ENCODE results near the gene ADAMTSL1. TPM values are rescaled to one million over a fixed set of nuclear protein-coding genes. Genes with fewer than 3 reads are reported as not detected.

The ADAMTSL1 gene
- total RNA-seq, 1 experiment from 2014 or later: 1.2 TPM

DNA sequence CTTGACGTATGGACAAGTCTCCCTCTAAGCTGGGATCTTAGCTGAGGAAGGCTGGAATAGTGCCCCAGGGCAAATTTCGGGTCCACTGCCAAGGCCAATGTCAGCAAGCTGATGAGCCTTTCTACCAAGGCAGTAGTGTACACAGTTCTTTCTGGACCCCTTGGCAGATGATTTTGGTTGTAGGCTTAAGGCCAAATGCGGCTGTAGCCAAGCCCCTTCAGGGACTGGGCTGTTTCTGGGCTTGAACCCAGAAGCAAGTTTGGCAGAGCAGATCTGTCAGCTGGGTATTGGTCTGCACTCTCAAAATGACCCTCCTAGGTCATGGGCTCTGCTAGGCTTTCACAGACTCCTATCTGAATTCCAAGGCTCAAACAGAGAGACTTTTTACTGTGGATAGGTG lies 121.6 kb downstream of the ADAMTSL1 start:
- no peak overlapping the region for H2BK12ac ChIP-seq (ENCODE audit: insufficient read length, low read depth, low read length)
- no peak overlapping the region for H2BK20ac ChIP-seq (ENCODE audit: low read depth, low read length, poor library complexity, severe bottlenecking)
- no peak overlapping the region for H3K56ac ChIP-seq (ENCODE audit: insufficient read length, low read depth, low read length)
- H3K9ac ChIP-seq (ENCODE audit: extremely low read depth, insufficient read length, low read length): no peak overlapping the region
- H4K8ac ChIP-seq (replicated peaks; ENCODE audit: insufficient read length, low read depth, low read length): no peak overlapping the region
- Mint-ChIP-seq H3K36me3 (ENCODE audit: insufficient read depth in 1 of 3, low read depth in 3 of 3) (peaks cover 3 to 13% (median 7%) of the 10 kb centered on the region in 3 experiments; a peak in 6 of 7 replicates), H3K9me3 (peaks cover 11 to 15% of the 10 kb centered on the region in 2 experiments), H3K4me3 (no peak overlapping the region), H3K27me3 (ENCODE audit: low read depth) (no peaks in the 10 kb centered on the region; the same call in 1 of the 2 replicates), H3K4me1 (no peaks in the 10 kb centered on the region), H3K27ac (no peak overlapping the region)
- no peak overlapping the region for H2AK5ac ChIP-seq (ENCODE audit: insufficient read length, low read length)
- H4K91ac ChIP-seq (ENCODE audit: insufficient read length, low read depth, low read length): no peak overlapping the region
- no CpG with 5 or more reads among the region's 3 CpGs for WGBS (ENCODE audit: extremely low coverage, insufficient read length, low lambda C conversion rate)
- no peak overlapping the region for H2BK120ac ChIP-seq (ENCODE audit: low read depth, low read length, poor library complexity, severe bottlenecking)
- no peak overlapping the region for H2BK5ac ChIP-seq (ENCODE audit: insufficient read length, low read length)
- no peaks in the 10 kb centered on the region for H3K23me2 ChIP-seq (ENCODE audit: insufficient read length, low read depth, low read length, poor library complexity, severe bottlenecking)
- H3K79me1 ChIP-seq (ENCODE audit: insufficient read depth, low read depth, low read length, poor library complexity, severe bottlenecking): no peaks in the 10 kb centered on the region
- H3K9me3 ChIP-seq (ENCODE audit: control insufficient read depth, low read depth, low read length): no peaks in the 10 kb centered on the region
- no peak overlapping the region for H3K14ac ChIP-seq (ENCODE audit: insufficient read depth, low read length)
- H3K23ac ChIP-seq (ENCODE audit: insufficient read length, low read depth, low read length): no peak overlapping the region
- H3K27me3 ChIP-seq (ENCODE audit: insufficient read depth, low read length): no peaks in the 10 kb centered on the region
- no peak overlapping the region for H3K18ac ChIP-seq (ENCODE audit: insufficient read length, low read depth, low read length)
- TF ChIP-seq, protein P1, sequence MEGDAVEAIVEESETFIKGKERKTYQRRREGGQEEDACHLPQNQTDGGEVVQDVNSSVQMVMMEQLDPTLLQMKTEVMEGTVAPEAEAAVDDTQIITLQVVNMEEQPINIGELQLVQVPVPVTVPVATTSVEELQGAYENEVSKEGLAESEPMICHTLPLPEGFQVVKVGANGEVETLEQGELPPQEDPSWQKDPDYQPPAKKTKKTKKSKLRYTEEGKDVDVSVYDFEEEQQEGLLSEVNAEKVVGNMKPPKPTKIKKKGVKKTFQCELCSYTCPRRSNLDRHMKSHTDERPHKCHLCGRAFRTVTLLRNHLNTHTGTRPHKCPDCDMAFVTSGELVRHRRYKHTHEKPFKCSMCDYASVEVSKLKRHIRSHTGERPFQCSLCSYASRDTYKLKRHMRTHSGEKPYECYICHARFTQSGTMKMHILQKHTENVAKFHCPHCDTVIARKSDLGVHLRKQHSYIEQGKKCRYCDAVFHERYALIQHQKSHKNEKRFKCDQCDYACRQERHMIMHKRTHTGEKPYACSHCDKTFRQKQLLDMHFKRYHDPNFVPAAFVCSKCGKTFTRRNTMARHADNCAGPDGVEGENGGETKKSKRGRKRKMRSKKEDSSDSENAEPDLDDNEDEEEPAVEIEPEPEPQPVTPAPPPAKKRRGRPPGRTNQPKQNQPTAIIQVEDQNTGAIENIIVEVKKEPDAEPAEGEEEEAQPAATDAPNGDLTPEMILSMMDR (conservative IDR thresholded peaks at IDR 0.05): no peak
- H4K5ac ChIP-seq (ENCODE audit: insufficient read length, low read depth, low read length): no peak overlapping the region
- no peak overlapping the region for H2AFZ ChIP-seq (ENCODE audit: low read length)
- H3K4me1 ChIP-seq (ENCODE audit: insufficient read depth, low read length): no peaks in the 10 kb centered on the region
- H3K4ac ChIP-seq (ENCODE audit: low read depth, low read length): no peak overlapping the region
- H3K79me2 ChIP-seq (ENCODE audit: insufficient read depth, low read length): no peaks in the 10 kb centered on the region
- DNase-seq: no peak
- no peak overlapping the region for H3T11ph ChIP-seq (ENCODE audit: low read length)
- H3K27ac ChIP-seq (ENCODE audit: insufficient read length, low read depth, low read length): no peak overlapping the region
- no peak overlapping the region for H3K4me2 ChIP-seq (ENCODE audit: insufficient read depth, insufficient read length, low read length)
- no peak overlapping the region for H2BK15ac ChIP-seq (ENCODE audit: low read depth, low read length)
- no peaks in the 10 kb centered on the region for H4K20me1 ChIP-seq (ENCODE audit: control insufficient read depth, insufficient read depth, insufficient read length)

All from H9 (cell line).